GM13977 (cell line): ENCODE results near the gene SP3.

ENCODE experiments used
- DNase-seq: peaks from one replicate; pipeline ENCODE4 v3.0.0; 2012; ENCODE audit warnings: low spot score
- CTCF ChIP-seq: IDR thresholded peaks from 2 replicates; pipeline ENCODE4 v1.5.1; 2012; ENCODE audit warnings: mild to moderate bottlenecking, control low read depth; ENCODE audit not compliant: insufficient read depth; ENCODE audit errors: extremely low read depth, missing control alignments
- in situ Hi-C: fragments of 300-500 bp; cut with MboI; formaldehyde crosslinking; loops from one replicate; pipeline ENCODE4 v1.12.0; 2022; ENCODE audit warnings: low sequenced_read_pairs, low pct_unique_long_range_greater_than_20kb, mixed read lengths, inconsistent platforms; ENCODE audit not compliant: unreplicated experiment

SP3 gene

GRCh38 chr2:173963817-173964564, 1.2 kb downstream of the SP3 start:
- DNase-seq = peak; percentile 92
- TF ChIP-seq CTCF = no peak

GRCh38 chr2:173963323-173963816, 1.8 kb downstream of the SP3 start:
- DNase-seq = peak; percentile 67
- in situ Hi-C loops = no loop called here
- no peak for TF ChIP-seq CTCF

More at GRCh38 chr2:173963817-173964564, 1.2 kb downstream of the SP3 start:
- in situ Hi-C loops = no loop called here

DNA sequence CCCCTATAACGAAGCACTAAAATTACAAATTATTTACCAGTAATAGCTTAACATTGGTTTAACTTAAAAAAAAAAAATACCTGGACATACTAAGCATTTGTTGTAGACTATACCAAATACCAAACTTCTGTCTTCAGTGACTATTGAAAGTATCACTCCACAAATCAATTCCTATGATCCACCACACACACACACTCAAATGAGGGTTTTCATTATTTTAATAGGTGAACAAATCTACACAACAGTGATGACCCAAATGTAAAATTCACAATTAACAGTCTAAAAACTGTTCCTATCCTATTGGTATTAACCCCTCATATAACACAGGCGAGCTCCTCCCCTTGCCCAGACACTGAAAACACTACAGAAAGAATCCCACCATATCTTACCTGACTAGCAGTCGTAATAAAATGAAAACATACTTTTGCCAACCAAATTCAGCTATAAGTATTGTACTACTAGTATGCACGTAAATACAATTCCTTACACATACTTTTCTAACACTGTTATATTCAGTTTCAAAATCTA, 2.5 kb downstream of the SP3 start:
- peak; percentile 24 for DNase-seq
- in situ Hi-C loops = no loop called here
- TF ChIP-seq CTCF = no peak

GRCh38 chr2:173962031-173962430, 3.1 kb downstream of the SP3 start:
- in situ Hi-C loops = no loop called here
- no peak for TF ChIP-seq CTCF
- DNase-seq = no peak

DNA sequence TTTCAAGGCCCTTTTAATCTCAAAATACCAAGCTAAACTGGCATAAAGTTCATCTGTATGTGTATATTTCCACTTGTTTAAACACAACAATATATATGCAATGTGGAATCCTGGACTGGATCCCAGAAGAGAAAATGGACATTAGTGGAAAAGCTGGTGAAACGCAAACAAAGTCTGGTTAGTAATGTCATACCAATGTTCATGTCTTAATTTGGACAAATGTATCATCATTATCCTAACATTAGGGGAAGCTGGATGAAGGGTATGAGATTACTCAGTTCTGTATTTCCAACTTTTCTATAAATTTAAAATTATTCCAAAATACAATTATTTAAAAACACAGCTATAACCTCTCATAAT, 3.8 kb downstream of the SP3 start:
- no peak for TF ChIP-seq CTCF
- in situ Hi-C loops = no loop called here
- no peak for DNase-seq

DNA sequence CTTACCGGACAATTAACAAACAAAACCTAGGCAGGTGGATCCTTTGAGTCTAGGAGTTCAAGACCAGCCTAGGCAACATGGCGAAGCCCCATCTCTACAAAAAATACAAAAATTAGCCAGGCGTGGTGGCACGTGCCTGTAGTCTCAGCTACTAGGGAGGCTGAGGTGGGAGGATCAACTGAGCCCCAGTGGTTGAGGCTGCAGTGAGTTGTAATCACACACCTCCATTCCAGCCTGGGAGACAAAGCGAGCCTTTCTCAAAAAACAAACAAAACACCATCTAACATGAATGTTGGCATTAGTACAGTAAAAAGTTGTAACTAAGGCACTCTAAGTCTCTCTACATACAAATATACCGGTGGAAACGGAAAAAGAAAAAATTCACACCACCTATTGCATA, 5.3 kb downstream of the SP3 start:
- no peak for TF ChIP-seq CTCF
- DNase-seq = no peak
- in situ Hi-C loops = no loop called here
